ENCODE data around the gene GPR156. TPM values are rescaled to one million over a fixed set of nuclear protein-coding genes. Genes with fewer than 3 reads are reported as not detected.
"Not testable (repeated sequence)": the region's sequence is repeated elsewhere in the genome, so short reads cannot be mapped to it uniquely, and the experiment has no call there.

The GPR156 gene
- total and polyA plus RNA-seq, 2 donors (not counting 3 experiments of a cell fraction or from before 2014, with no cell fraction given) = 0.14 to 0.27 TPM

DNA sequence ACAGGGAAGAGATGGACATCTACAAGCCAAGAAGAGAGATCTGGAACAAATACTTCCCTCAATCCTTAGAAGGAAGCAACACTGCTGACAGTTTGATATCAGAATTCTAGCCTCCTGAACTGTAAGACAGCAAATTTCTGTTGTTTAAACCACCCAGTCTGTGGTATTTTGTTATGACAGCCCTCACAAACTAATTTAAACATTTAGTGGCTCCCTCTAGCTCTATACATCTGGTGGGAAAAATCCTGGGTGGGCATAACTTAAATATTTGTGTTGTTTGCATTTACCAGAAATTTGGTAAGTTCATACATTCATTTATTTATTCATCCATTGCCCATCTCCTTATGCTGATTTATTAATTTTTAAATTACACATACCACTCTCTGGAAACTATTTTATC is 128.3 kb downstream of the GPR156 start:
- ChIA-PET POLR2A (no interaction called here), CTCF (no interaction called here)
- H3K27ac ChIP-seq (ENCODE audit: insufficient read depth, low read depth, low read length) = no peak overlapping the region
- no peaks in the 10 kb centered on the region for H3K9me1 ChIP-seq (replicated peaks; ENCODE audit: control insufficient read depth, extremely low read depth, insufficient read depth, low read length)
- peaks cover 13% of the 10 kb centered on the region for H3K4me1 ChIP-seq (ENCODE audit: control insufficient read depth, extremely low read depth, insufficient read depth, low read length)
- no peak overlapping the region for H3K4me2 ChIP-seq (ENCODE audit: insufficient read depth, low read length)
- no peaks in the 10 kb centered on the region for H3K9me3 ChIP-seq (replicated peaks; ENCODE audit: control insufficient read depth, insufficient read depth, low read length)
- H3K36me3 ChIP-seq (ENCODE audit: control insufficient read depth in 2 of 2, extremely low read depth in 1 of 2, insufficient read depth in 2 of 2, low read length in 2 of 2) = no peaks in the 10 kb centered on the region
- H3K79me2 ChIP-seq (ENCODE audit: control insufficient read depth, insufficient read depth, low read length) = no peaks in the 10 kb centered on the region
- no peak overlapping the region for H3K9ac ChIP-seq (replicated peaks; ENCODE audit: extremely low read depth, insufficient read depth, low read length)
- DNase-seq (ENCODE audit: low read depth, low spot score) (no peak), FAIRE-seq (no peak)
- no peaks in the 10 kb centered on the region for H4K20me1 ChIP-seq (replicated peaks; ENCODE audit: control insufficient read depth, extremely low read depth, insufficient read depth, low read length)
- no peak overlapping the region for H3K4me3 ChIP-seq (replicated peaks in 1 of 3; ENCODE audit: insufficient read depth in 1 of 3, low read depth in 1 of 3, low read length in 3 of 3)
- no TSS peak for BruUV-seq (replicated peaks)
- peaks cover 0 to 3% of the 10 kb centered on the region in 2 experiments for H3K27me3 ChIP-seq (ENCODE audit: control insufficient read depth in 2 of 2, insufficient read depth in 2 of 2, low read length in 2 of 2)
- H2AFZ ChIP-seq (ENCODE audit: low read depth, low read length) = no peak overlapping the region
- dilution Hi-C loops (cut with MboI; ENCODE audit: extremely low pct_ligation_motif_present, low sequenced_read_pairs) (no loop called here), intact Hi-C loops (cut with micrococcal nuclease) (no loop called here)
- no peak for TF ChIP-seq GATA2 (IDR thresholded peaks at IDR 0.05; ENCODE audit: insufficient read depth, insufficient read length, low read depth, low read length)
- TF ChIP-seq POLR2AphosphoS5 (IDR thresholded peaks at IDR 0.05; ENCODE audit: insufficient read depth, low read depth, low read length) = no peak
- TF ChIP-seq, protein P1, sequence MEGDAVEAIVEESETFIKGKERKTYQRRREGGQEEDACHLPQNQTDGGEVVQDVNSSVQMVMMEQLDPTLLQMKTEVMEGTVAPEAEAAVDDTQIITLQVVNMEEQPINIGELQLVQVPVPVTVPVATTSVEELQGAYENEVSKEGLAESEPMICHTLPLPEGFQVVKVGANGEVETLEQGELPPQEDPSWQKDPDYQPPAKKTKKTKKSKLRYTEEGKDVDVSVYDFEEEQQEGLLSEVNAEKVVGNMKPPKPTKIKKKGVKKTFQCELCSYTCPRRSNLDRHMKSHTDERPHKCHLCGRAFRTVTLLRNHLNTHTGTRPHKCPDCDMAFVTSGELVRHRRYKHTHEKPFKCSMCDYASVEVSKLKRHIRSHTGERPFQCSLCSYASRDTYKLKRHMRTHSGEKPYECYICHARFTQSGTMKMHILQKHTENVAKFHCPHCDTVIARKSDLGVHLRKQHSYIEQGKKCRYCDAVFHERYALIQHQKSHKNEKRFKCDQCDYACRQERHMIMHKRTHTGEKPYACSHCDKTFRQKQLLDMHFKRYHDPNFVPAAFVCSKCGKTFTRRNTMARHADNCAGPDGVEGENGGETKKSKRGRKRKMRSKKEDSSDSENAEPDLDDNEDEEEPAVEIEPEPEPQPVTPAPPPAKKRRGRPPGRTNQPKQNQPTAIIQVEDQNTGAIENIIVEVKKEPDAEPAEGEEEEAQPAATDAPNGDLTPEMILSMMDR (IDR thresholded peaks at IDR 0.05; ENCODE audit: extremely low read depth in 1 of 2, insufficient read depth in 1 of 2, low read depth in 1 of 2, low read length in 2 of 2) = no peak
- TF ChIP-seq EZH2 (IDR thresholded peaks at IDR 0.05; ENCODE audit: borderline replicate concordance, low read depth, low read length, severe bottlenecking) = no peak
- TF ChIP-seq FOS (IDR thresholded peaks at IDR 0.05; ENCODE audit: borderline replicate concordance, insufficient read depth, low read length) = no peak
- no peak for TF ChIP-seq MYC (IDR thresholded peaks at IDR 0.05; ENCODE audit: low read depth, low read length)
- TF ChIP-seq, protein P2, sequence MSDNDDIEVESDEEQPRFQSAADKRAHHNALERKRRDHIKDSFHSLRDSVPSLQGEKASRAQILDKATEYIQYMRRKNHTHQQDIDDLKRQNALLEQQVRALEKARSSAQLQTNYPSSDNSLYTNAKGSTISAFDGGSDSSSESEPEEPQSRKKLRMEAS (IDR thresholded peaks at IDR 0.05; ENCODE audit: insufficient read depth, insufficient read length) = no peak

DNA sequence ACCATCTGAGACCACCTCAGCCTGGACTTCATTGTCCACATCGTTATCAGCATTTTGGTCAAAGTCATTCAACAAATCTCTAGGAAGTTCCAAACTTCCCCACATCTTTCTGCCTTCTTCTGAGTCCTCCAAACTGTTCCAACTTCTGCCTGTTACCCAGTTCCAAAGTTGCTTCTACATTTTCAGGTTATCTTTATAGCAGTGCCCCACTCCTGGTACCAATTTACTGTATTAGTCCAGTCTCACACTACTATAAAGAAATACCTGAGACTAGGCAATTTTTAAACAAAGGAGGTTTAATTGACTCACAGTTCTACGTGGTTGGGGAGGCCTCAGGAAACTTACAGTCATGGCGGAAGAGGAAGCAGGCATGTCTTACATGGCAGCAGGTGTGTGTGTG is 129.3 kb downstream of the GPR156 start:
- intact Hi-C loops (cut with micrococcal nuclease); POLR2A ChIA-PET; H4K20me1 ChIP-seq (replicated peaks; ENCODE audit: control insufficient read depth, extremely low read depth, insufficient read depth, low read length); BruUV-seq (replicated peaks); H3K9me1 ChIP-seq (replicated peaks; ENCODE audit: control insufficient read depth, extremely low read depth, insufficient read depth, low read length); H2AFZ ChIP-seq (ENCODE audit: low read depth, low read length); dilution Hi-C loops (cut with MboI; ENCODE audit: extremely low pct_ligation_motif_present, low sequenced_read_pairs); H3K9ac ChIP-seq (replicated peaks; ENCODE audit: extremely low read depth, insufficient read depth, low read length); H3K9me3 ChIP-seq (replicated peaks; ENCODE audit: control insufficient read depth, insufficient read depth, low read length); FAIRE-seq; H3K4me3 ChIP-seq (replicated peaks in 1 of 3; ENCODE audit: insufficient read depth in 1 of 3, low read depth in 1 of 3, low read length in 3 of 3); H3K36me3 ChIP-seq (ENCODE audit: control insufficient read depth in 2 of 2, extremely low read depth in 1 of 2, insufficient read depth in 2 of 2, low read length in 2 of 2); H3K27ac ChIP-seq (ENCODE audit: insufficient read depth, low read depth, low read length); CTCF ChIA-PET; H3K27me3 ChIP-seq (ENCODE audit: control insufficient read depth in 2 of 2, insufficient read depth in 2 of 2, low read length in 2 of 2); DNase-seq (ENCODE audit: low read depth, low spot score); H3K4me2 ChIP-seq (ENCODE audit: insufficient read depth, low read length); H3K79me2 ChIP-seq (ENCODE audit: control insufficient read depth, insufficient read depth, low read length): not testable (repeated sequence)
- peaks cover 13% of the 10 kb centered on the region for H3K4me1 ChIP-seq (ENCODE audit: control insufficient read depth, extremely low read depth, insufficient read depth, low read length)

Measured in endothelial cell of umbilical vein (primary cell).